ENCODE data around the gene SLC24A4.
A peak's percentile ranks its signal among the peaks of the same experiment; 100 is the strongest.

The SLC24A4 gene

GRCh38 chr14:92503756-92504491, 181.0 kb downstream of the SLC24A4 start:
- no peak overlapping the region for H3K4me3 ChIP-seq (ENCODE audit: low read length)
- no peak for DNase-seq (ENCODE audit: low read depth, low spot score)

DNA sequence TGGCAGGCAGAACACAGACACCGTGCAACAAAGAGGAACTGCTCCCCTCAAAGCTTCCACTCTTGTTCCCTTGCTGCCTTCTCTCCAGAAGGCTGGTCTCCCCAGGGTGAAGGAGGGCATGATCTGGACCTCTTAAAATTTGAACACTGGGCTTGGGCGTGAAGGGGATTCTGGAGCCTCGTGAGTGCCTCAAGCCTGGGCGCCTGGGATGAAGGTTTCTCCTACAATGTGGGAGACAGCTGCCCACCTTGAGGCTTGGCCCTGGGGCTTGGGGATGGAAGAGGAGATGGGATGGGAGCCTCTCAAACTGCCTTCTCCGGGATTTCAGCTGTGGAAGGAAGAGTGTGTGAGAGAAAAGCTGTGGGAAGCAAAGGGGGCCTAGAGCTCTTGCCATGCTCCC, 182.9 kb downstream of the SLC24A4 start:
- H3K4me3 ChIP-seq (ENCODE audit: low read length): no peak overlapping the region
- DNase-seq (ENCODE audit: low read depth, low spot score): no peak

DNA sequence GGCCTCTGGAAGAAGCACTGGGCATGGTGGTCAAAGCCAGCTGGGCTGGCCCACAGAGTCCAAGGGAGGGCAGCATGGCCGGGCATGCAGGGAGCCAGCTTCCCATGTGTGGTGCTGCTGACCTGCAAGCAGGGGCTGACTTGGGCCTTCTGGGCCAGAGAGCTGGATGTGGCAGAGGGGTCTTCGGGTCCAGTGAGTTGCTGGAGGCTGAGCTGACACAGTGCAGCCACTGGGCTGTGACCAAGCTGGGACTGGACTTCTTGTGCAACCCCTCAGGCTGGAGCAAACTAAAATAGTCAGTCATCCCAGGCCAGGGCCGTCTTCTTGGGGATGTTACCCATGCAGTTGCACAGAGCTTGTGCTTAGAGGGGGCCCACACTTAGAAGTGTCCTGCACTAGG, 183.3 kb downstream of the SLC24A4 start:
- no peak for DNase-seq (ENCODE audit: low read depth, low spot score)
- H3K4me3 ChIP-seq (ENCODE audit: low read length): no peak overlapping the region

- H3K4me3 ChIP-seq (ENCODE audit: low read length): no peak overlapping the region
- no peak for DNase-seq (ENCODE audit: low read depth, low spot score)
These were observed 184.3 kb downstream of the SLC24A4 start for GRCh38 chr14:92507174-92507768.

- DNase-seq (ENCODE audit: low read depth, low spot score): no peak
- H3K4me3 ChIP-seq (ENCODE audit: low read length): no peak overlapping the region
These were observed 188.0 kb downstream of the SLC24A4 start for GRCh38 chr14:92510972-92511371.

GRCh38 chr14:92511453-92512238, 188.7 kb downstream of the SLC24A4 start:
- DNase-seq (ENCODE audit: low read depth, low spot score): no peak
- no peak overlapping the region for H3K4me3 ChIP-seq (ENCODE audit: low read length)

- no peak for DNase-seq (ENCODE audit: low read depth, low spot score)
- H3K4me3 ChIP-seq (ENCODE audit: low read length): peak overlapping the region; percentile 54
These were observed 189.8 kb downstream of the SLC24A4 start for GRCh38 chr14:92512807-92513203.

DNA sequence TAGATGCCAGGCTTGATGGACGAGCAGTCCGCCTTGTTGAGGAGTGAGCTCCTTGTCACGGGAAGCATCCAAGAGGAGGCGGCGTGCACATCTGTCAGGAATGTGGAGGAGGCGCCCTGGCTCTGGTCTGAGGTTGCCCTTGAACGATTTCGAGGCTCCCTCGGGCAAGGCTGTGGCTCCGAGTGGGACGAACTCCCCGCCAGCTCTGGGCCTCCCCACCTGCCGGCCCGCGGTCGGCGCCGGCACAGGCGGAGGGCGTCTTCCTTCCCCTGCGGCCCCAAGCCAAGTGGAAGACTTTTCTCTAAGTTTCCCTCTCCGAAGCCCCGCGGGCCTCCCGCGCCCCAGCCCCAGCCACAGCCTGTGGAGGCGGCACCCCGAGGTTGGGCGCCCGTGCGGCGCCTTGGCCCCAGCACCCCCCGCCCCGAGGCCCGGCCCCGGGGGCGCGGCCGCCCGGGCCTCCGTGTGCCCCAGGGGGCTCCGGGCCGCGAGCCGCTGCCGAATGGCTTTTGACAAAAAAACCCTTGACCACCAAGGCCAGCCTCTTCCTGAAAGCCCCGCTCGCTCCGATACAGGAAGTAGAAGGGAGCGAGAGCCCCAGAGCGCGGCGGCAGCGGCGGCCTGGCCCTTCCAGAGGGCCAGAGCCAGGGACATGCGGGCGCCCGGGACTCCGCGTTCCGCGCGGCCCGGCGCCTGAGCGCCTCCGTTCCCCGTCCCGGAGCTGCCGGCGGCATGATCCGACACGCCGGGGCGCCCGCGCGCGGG, 190.4 kb downstream of the SLC24A4 start, which contains the start of gene RIN3:
Gene RIN3, plus strand, starts transcription at position 578 of the 762 bp plus-strand sequence. Its CDS starts 152 bp downstream, at position 730.
- peak within 1 kb of the TSS; percentile 54 for H3K4me3 ChIP-seq (ENCODE audit: low read length)
- no peak for DNase-seq (ENCODE audit: low read depth, low spot score)

DNA sequence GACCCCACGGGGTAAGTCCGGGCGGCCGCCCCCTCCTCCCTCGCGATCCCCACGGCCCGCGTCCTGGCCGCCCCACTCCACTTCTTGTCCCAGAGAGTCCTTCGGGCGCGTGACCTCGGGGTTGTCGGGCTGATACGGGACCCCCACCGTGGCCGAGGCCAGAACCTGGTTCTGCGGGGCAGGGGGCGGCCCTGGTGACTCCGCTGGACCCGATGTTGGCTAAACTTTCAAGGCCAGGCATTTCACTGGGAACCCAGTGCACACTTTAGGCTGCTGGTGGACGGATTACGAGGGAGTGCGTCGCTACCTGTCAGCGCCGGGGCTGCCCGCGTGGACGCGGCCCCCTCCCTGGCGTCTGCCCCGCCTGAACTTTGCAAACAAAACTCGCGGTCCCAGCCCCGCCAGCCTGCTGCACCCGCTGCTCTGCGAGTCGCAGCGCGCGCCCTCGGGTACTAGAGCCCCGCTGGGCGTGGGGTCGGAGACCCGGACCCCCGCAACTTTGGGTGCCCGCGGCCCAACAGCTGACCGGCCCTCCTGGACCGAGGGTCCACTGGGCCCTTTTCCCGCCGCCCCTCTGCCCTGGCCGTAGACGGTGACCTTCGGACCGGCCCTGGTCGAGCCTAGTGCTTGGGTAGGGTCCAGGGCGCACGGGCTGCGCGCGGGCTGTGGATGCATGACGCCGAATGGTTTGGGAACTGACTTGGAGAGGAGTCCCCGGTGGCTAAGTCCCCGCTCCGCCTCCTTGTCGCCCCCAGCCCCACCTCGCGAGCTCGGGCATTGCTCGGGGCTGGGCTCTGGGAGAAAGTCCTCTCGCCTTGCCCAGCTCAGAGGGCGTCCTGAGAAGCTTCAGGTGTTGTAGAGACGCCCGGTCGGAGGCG, 191.2 kb downstream of the SLC24A4 start:
- peak overlapping the region; percentile 54 for H3K4me3 ChIP-seq (ENCODE audit: low read length)
- DNase-seq (ENCODE audit: low read depth, low spot score): no peak

DNA sequence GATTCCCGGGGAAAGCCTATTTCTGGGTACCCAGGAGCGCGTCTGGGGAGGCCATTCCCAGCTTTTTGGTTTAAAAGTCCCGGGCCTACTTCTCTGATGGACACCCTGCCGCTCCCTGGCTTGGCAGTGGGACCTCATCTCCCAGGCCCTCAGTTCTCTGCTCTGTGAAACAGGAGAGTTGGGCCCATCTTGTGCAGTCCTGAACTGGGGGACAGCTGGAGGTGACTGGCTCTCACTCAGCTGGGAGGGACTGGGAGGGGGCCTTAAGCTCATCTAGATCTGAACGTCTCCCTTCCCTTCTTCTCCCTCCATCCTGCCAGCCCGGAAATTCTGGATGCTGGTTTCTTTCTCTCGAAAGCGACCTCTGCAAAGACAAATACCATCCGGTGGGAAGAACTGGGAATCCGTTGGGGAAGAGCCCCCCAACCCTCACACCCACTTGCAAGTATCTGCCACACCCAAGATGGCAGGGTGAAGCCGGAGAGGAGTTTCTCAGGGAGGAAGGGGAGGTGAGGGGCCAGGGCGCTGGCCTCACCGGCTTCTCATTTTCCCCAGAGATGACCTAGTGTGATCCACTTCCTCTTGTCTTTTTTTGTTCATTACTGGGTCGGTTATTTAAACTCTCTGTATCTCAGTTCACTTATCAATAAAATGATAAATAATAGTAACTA, 192.0 kb downstream of the SLC24A4 start:
- H3K4me3 ChIP-seq (ENCODE audit: low read length): no peak overlapping the region
- no peak for DNase-seq (ENCODE audit: low read depth, low spot score)

DNA sequence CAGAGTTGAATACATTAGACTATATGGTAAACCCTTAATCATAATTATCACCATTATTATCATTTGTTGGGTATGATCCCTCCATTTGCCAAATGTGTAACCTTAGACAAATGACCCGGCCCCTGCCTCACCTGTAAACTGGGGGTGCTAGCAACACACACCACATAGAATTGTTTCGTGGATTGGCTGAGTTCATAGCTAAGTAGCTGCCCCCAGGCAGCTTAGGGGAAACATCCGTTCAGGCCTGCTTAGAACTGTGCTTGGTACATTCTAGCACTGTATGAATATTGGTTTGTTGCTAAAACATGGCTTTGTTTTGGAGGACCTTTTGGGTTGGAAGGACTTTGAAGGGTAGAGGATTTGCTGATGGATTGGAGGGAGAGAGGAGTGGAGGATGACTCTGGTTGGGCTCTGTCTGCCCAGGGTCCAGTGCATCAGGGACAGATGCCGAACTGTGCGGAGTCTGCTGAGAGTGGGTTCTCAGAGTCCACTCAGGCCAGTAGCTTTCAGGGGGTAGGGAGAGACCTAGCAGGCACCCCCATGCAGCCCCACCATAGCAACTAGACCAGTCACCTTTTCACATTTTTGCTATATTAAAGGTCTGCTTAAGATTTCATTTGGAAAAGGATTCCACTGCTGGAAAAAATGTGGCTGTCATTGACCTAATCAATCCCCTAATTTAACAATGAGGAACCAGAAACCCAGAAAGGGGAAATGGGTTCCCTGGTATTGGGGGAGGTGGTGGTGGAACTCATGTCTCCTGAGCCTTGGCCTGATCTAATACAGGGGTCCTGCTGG, 192.8 kb downstream of the SLC24A4 start:
- H3K4me3 ChIP-seq (ENCODE audit: low read length): no peak overlapping the region

DNA sequence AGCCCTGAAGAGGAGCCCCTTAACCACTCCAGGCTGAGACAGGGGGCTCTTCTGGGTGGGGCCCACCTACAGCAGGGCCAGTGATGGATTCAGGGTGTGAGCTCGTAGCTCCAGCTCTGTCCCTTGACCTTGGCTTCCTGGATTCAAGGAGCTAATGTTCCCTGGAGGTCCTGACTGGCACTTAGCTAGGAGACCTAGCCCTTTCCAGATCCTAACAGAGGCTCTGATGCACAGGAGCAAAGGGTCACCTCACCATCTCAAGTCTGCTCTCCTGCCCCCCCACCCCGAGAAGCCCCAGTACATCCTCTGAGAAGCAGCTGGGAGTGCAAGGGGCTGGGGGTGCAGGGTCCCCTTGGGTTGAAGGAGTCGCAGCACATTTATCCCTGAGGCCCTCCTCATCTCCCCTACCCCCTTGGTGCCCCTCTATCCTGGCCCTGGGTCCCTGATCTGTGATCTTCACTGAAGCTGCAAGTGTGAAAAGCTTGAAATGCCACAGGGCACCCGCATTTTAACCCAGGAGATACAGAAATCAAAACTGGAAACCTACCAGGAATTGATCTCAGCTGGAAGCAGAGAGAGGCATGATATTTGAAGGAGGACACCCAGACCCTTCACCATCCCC, 193.5 kb downstream of the SLC24A4 start:
- H3K4me3 ChIP-seq (ENCODE audit: low read length): 0 out of 2 replicates have a peak overlapping the region, but pooled peaks have one; percentile 0

More for the DNA sequence above, 192.8 kb downstream of the SLC24A4 start:
- no peak for DNase-seq (ENCODE audit: low read depth, low spot score)

DNA sequence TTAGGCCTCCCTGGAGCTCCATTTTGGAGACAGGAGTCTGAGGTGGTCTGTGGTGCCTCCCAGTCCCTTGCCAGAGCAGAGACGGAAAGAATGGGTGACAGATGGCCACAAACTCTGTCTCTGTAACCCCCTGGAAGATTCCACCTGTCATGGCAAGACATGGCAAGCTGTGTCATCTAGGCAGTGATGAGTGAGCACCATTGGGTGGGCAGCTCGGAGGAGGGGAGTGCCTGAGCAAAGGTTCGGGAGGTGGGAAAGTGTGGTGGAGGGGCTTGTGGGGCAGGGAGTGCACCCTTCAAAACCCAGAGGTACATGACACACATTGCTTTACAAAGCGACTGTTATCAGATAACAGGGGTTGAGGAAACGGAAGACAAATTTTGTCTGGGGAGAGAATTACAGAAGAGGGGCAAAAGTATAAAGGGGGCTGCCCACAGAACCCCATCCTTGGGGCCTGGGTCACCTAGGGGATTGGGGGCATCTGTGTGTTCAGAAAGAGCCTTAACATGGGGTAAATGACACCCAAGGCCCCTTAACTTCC, 194.1 kb downstream of the SLC24A4 start:
- 0 out of 2 replicates have a peak overlapping the region, but pooled peaks have one; percentile 0 for H3K4me3 ChIP-seq (ENCODE audit: low read length)
- DNase-seq (ENCODE audit: low read depth, low spot score): no peak

More for the DNA sequence above, 193.5 kb downstream of the SLC24A4 start:
- DNase-seq (ENCODE audit: low read depth, low spot score): no peak

GRCh38 chr14:92517761-92518160, 194.8 kb downstream of the SLC24A4 start:
- DNase-seq (ENCODE audit: low read depth, low spot score): no peak
- no peak overlapping the region for H3K4me3 ChIP-seq (ENCODE audit: low read length)

DNA sequence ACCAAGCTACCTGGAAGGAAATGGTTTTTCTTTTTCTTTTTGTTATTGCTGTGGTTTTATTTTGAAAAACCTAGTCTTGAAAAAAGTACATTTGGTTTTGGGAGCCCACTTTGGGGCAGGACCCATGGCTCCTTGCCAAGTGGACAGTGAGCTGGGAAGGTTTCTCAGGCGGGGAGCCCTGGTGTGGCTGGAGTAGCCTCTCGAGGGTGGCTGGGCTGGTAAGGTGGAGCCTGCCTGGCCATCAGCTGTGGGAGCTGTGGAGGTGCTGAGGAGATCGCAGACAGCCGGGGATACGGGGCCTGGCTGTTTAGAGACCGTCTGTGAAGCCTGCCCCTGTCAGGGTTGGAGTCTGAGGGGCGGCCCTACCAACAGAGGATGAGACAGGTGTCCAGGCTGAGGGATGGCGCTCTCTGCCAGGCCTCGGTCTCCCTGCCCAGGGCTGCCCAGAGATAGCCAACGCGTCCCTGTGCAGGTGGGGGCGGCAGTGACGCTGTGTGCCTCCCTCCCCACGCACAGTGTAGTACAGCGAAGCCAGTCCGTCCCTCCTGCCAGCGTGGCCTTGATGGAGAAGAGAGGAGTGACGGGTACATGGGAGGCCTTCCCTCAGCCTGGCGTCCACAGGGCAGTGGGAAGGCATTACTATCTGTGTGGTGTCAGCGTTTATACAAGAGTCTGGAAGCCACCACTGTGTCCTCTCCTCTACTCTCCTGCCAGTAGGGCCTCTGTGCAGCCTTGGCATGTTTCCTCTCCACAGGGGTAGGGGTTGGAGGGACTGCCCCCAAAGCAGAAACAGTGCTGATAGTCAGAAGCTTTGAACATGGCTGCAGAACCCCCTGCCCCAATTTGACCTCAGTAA, 196.5 kb downstream of the SLC24A4 start:
- H3K4me3 ChIP-seq (ENCODE audit: low read length): no peak overlapping the region
- DNase-seq (ENCODE audit: low read depth, low spot score): no peak

Measured in Jurkat, Clone E6-1 (cell line).